GM21576 (cell line): ENCODE measurements around the gene SNX25.
A peak's percentile ranks its signal among the peaks of the same experiment; 100 is the strongest.
"Not testable (repeated sequence)": the region's sequence is repeated elsewhere in the genome, so short reads cannot be mapped to it uniquely, and the experiment has no call there.

Source experiments
- ATAC-seq: cut with Tn5 transposase; IDR thresholded peaks from one replicate; pipeline ENCODE4 v1.9.1; 2021; ENCODE audit warnings: mild to moderate bottlenecking, moderate library complexity; ENCODE audit not compliant: unreplicated experiment

SNX25 gene

DNA sequence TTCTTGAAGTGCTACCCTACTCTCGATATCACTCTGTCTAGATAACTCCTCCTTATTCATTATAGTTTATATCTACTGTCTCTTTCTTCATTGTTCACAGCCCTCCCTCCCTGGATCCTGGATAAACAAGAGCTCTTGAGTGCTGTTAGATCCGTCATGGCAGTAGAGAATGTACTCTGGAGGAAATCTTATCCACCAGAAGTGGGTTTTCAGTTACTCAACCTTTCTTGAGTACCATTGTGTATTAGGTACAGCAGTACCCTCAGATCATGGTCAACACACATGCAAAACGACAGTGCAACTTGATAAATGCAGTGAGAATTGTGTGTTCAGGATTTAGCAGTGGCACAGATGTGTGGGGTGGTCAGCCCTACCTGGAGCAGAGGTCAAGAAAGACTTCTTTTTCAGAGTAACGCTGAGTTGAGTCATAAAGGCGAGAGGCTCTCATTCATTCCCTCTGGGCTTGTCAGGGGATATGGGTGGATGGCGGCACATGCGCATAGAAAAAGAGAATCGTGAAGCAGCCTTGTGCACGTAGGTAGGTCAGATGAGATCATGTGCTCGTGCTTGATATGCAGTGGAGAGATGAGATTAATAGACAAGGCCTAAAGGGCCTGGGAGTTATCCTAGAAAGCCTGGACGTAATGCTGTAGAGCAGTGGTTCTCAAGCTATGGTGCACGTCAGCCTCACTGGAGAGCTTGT lies 89.5 kb downstream of the SNX25 start:
- ATAC-seq = no peak

DNA sequence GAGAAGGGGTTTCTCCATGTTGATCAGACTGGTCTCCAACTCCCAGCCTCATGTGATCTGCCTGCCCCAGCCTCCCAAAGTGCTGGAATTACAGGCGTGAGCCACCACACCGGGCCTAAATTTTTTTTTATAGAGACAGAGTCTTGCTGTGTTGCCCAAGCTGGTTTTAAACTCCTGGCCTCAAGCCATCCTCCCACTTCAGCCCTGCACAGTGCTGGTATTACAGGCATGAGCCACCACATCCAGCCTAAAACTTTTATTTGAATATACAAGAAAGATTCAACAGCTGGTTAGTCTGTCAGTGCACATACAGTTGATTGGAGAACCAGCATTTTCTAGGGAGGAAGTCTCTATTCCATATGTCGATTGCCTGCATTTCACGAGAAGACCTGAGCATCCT lies 95.1 kb downstream of the SNX25 start:
- ATAC-seq = no peak

DNA sequence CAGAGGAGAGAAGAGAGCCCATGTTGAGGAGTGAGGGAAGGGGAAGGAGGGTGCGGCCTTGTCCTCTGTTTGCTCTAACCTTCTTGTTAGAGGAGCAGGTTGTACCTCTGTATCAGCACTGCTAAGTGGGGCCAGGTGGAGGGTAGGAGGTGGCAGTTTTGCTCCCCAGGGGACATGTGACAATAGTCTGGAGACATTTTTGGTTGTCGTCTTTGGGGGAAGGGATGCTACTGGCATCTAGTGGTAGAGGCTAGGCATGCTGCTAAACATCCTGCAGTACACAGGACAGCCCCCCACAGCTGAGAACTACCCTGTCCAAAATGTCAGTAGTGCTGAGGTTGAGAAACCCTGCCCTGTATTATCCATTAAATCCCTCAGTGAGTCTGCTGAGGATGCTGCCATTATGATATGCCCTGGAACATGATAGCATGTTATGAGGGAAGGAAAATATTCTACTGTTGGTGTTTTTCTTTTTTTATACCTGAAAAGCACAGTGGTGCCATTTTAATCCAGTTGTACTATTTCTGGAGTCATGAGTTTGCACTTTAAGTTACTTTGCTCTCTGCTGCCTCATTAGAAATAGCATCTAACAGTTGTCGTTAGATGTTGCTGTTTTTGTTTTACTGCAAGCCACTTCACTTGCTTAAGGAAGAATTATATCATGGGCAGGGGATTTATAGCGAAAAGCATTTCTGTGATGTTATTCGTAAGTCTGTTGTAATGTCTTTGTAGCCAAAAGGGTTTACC lies 95.7 kb downstream of the SNX25 start:
- ATAC-seq = peak; percentile 41

DNA sequence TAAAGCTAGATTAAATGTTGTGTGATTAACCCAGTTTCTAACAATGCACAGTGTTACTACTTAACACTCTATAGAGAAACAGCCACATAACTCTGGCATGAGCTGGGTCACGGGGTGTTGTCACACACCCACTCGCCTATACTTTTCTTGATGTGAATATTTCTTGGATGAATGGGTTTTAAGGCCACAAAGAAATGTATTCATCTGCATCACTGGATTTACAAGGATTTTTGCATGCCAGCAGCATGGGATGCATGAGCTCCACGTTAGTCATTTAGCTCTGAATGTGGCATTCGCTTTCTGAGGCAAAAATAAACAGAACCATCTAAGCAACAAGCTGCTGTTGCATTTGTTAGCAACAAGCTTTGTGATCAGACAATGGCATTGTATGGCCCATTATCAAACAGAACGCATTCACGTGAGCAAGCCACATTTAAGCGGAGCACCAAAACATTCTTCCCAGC lies 96.6 kb downstream of the SNX25 start:
- no peak for ATAC-seq

DNA sequence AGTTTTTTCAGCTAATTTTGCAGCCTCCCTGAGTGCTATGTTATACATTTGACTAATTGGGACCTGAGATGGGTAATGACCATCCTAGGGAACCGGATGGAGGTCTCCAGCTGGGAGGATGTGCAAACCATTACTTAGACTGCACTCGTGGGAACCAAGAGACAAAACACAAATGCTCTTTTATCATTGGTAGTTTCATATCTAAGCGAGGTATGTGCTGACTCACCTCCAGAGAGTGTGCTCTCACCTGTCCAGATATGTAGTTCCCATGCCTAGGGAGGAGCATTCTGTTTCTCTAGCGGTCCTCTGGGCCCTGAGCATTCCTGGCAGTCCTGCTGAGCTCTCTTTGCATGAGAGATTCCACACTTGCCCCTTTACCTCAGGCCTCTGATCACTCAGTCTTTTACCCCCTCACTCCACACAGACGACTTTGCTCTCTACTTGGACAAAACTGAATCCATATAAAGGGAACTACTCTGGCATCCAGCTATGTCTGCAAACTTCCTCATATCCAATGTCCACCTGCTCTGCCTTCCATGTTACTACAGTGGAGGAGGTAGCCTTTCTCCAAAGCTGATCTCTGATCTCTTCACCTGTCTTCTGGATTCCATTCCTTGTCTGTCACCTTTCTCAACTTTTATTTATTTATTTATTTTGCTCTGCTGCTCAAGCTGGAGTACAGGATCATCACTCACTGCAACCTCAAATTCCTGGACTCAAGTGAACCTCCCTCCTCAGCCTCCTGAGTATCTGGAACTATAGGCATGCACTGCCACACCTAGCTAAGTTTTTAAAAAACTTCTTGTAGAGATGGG lies 97.9 kb downstream of the SNX25 start:
- ATAC-seq = peak; percentile 67

DNA sequence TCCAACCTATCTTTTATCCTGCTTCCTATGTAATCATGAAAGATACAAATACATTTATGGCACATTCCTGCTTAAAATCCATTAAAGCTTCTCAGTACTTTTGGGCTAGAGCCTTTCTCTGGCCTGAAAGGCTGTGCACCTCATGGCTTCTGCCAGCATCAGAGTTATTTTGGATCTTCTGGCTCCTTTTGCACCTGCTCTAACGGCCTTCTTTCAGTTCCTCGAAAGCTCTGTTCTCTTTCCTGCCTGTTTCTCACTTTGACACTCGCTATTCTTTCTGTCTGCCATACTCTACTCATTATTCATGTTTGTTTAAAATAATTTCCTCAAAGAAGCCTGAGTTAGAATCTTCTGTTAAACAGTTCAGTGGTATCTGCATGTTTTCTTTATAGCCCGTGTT lies 100.4 kb downstream of the SNX25 start:
- ATAC-seq = peak; percentile 39

DNA sequence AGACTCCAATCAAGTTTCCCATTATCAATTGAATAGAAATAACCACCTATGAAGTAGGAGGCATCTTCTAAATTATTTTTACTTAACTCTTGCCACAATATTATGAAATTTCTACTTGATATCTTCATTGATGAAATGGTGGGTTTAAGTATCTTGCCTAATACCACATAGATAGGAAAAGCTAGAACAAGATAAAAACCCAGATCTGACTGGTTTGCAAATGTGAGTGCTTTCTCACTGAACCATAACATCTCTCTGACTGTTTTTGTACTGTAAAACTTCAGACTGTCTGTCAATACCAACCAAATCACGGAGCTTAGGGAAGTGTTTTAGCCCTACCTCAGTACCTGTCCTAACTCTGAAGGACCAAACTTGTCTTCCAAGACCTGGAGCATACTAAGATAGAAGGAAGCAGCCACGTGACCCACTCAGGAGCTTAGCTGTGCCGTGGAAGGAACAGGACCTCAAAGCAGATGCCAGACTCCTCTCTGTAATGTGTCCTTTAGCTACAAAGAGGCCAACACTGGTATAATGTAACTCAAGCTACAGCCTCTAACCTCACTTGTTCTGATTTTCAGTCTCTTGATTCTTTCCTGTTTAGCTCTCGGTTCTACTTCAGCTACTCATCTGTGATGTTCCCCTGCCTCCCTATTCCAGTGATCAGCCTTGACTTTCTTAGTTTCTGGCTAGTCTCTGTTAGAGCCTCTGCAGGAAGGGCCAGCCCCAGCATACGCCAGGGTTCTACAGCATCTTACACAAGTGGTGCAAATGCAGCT lies 101.9 kb downstream of the SNX25 start:
- peak; percentile 34 for ATAC-seq

DNA sequence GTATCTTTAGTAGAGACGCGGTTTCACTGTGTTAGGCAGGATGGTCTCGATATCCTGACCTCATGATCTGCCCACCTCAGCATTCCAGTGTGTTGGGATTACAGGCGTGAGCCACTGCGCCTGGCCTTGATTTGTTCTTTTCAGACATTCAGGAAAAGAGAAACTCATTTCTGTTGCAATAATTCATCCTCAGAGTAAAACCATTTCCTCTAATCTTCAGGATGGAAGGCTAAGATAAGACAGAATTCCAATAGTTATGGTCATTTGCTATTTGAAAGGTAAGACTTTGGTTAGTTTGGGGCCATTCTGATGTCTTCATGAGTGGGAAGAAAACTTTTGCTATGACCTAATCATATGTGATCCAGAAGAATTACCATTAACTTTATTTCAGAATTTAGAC lies 103.3 kb downstream of the SNX25 start:
- no peak for ATAC-seq

DNA sequence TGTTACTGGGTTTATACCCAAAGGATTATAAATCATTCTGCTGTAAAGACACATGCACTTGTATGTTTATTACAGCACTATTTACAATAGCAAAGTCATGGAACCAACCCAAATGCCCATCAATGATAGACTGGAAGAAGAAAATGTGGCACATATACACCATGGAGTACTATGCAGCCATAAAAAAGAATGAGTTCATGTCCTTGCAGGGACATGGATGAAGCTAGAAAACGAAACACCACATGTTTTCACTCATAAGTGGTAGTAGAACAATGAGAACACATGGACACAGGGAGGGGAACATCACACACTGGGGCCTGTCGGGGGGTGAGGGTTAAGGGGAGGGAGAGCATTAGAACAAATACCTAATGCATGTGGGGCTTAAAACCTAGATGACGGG lies 108.1 kb downstream of the SNX25 start:
- not testable (repeated sequence) for ATAC-seq

DNA sequence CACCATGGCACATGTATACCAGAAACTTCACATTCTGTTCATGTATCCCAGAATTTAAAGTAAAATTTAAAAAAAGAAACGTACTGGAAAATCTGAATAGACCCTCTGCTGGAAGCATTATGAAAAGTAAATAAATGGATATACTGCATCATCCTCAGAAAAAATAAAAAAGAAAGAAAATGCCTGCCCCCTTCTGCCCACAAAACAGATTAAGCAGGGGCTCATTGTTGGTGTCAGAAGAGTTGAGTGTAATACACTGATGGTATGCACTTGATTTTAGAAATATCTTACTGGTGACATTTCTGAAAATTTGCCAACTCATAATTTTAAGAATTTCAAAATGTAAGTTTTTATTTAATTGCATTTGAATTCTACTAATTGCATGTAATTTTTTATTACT lies 108.5 kb downstream of the SNX25 start:
- no peak for ATAC-seq

DNA sequence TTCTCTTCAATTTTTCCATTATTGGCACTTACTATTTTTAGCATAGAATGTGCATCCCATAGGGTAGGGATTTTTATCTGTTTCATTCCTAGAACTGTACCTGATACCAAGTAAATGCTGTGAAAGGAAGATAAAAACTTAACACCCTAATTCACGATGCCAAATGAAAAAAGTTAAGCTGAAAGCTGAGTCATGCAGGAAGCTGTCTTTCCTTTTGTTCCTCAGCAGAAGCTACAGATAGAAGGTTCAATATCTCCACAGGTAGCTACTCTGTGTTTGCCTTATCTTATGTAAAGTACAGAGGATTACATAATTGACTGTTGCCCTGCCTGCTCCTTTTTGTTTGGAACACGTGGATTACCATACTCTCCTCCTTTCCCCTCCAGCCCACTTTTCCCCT lies 109.3 kb downstream of the SNX25 start:
- no peak for ATAC-seq

DNA sequence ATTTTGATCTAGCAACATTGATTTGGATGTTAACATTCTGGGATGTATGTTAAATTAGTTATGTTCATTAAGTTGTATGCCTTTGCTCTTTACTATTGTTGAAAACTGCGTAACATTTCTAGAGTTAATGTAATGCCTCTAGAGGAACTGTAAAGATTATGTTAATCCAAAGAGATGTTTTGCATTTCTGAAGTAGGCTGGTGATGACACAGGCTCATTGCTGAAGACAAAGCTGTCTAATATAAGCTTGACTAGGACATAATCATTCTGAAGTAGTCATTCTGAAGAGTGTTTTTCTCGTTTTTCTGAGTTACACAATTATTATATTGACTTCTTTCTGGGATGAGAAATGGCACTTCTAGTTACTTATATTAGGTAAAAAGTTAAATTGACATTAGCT lies 113.4 kb downstream of the SNX25 start:
- ATAC-seq = no peak

DNA sequence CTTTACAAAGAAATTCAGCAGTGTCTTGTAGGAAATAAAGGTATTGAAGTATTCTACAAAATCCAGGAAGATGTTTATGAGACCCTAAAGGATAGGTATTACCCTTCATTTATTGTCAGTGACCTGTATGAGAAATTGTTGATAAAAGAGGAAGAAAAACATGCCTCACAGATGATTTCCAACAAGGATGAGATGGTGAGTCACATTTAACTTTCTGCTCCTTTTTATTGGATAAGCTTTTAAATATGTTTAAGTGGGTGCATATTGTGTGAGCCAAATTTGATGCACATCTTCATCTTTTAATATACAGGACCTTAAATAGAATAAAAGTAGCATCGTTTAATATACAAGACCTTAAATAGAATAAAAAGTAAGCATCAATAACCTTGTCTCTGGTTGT lies 114.2 kb downstream of the SNX25 start:
- no peak for ATAC-seq

DNA sequence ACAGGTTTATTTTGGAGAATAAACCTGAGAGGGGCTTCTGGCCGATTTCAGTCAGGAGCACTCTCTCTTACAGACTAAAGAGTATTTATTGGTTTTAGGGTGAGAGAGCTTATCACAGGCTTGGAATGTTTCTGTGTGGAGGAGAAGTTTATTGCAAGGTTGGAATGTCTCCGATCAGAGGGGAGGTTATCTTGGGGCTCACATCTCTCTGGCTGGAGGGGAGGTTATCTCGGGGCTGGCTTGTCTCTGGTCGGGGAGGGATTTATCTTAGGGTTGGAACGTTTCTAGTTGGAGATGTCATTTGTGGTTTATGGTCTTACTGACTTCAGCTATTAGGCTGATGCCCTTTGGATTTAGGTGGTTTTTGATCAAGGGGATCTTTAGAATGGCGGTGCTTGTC lies 115.0 kb downstream of the SNX25 start:
- not testable (repeated sequence) for ATAC-seq

DNA sequence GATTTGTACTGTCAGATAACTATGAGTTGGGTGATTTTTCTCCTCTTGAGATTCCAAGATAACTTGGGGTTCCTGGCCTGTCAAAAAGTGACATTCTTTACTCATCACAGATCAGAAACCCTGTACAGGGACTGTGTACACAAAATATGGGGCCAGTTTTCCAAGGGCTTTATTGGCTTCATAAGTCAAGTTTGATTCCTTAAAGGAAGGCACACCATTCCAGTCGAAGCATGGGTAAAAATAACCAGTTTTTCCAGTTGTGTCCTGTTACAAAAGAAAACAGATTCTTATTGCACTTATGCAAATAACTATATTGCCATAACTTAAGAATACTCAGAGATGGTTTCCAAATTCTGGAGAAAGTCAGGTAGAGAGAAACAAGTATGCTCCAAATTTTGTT lies 116.3 kb downstream of the SNX25 start:
- not testable (repeated sequence) for ATAC-seq

DNA sequence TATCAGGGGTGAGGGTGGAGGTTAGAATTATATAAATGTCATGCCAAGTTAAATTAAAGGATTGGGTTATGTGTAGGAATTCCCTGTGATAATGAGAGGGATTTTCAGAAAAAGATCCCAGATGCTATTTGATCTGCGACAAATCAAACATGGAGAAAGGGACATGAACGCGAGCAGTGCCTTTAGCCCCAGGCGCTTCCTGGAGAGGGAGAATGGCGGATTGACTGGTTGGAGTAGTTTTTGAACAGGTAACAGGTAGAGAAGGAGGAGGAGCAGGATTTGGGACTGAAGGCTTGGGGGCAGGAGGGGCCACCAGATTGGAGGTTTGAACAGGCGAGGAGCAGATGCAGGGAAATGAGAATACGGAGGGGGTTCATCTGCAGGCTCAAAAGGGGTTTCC lies 119.2 kb downstream of the SNX25 start:
- no peak for ATAC-seq

DNA sequence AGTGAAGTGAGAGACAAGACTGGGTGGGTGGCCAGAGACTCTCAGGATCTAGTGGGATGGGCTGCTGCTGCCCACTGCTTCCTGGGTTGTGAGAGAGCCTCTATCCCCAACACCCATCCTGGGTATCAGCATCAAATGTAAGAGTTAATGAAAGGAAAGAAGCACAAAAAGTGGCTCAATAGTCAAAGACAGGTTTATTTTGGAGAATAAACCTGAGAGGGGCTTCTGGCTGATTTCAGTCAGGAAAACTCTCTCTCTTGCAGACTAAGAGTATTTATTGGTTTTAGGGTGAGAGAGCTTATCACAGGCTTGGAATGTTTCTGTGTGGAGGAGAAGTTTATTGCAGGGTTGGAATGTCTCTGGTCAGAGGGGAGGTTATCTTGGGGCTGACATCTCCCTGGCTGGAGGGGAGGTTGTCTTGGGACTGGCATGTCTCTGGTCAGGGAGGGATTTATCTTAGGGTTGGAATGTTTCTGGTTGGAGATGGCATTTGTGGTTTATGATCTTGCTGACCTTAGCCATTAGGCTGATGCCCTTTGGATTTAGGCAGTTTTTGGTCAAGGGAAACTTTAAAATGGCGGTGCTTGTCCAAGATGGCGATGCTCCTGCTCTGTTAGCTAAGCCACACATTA lies 120.6 kb downstream of the SNX25 start:
- not testable (repeated sequence) for ATAC-seq

DNA sequence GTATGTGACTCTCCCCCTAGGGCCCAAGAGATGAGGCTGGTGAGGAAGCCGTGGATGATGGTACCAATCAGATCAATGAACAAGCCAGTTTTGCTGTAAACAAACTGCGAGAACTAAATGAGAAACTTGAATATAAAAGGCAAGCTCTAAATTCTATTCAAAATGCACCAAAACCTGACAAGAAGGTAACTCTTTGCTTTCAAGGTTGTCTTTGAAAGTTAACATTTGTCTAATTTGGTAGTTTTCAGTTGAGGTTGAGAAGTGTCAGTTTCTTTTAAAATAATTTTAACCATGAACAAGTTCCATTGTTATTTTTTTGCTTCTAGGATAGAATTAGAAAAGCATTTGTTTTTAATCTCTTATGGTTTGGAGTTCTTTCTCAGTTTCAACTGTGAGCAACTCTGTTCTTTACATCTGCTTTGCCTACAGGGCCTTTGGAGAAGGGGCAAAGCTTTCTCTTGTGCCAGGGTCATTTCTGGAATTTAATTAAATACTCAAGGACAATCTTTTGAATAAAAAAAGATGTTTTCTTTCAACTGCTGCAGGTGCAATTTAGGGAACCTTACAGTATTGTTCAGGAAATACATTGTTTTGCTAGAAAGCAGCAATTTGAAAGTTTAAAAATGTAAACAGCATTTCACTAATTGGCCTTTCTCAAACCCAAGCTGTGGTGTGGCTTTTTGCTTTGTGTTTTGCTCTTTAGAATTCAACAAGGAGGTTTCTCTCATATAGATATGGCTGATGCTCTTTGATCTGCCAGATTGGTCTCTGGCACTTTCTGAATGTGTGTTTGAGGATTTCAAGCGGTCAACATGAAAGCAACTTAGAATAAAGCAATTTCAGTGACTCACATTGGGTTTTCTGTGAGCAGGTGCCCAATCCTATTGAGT lies 123.4 kb downstream of the SNX25 start:
- ATAC-seq = peak; percentile 66

DNA sequence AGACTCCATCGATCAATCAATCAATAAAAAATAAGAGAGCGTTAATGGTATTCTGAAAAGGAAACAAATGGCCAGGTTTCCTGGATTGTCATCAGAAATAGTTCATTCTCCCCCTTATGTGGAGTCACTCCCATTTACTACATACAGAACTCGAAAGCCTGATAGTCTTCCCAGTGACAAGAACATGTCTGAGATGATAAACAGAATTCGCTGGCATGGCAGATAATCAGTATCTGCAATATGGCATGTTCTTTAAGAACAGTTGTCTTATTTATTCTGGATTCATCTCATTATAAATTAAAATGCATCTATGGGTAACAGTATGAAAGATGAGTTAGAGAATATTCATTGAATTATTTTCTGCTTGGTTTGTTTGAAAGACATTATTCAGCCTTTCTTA lies 124.9 kb downstream of the SNX25 start:
- ATAC-seq = no peak
